H9 (cell line): Measurements from ENCODE around the gene FBXL22. TPM values are rescaled to one million over a fixed set of nuclear protein-coding genes. Genes with fewer than 3 reads are reported as not detected.

ENCODE experiments used
- DNase-seq: peaks from one replicate; pipeline ENCODE4 v3.0.0-alpha.2; 2017
- H2AFZ ChIP-seq: one replicate; pipeline ENCODE4 v1.6.1; 2013; ENCODE audit warnings: mild to moderate bottlenecking, low read length, control low read depth, moderate library complexity
- H2AK5ac ChIP-seq: 2 replicates; pipeline ENCODE4 v1.6.1; 2013; ENCODE audit warnings: low read length, control low read depth, mixed read lengths; ENCODE audit not compliant: insufficient read length
- H2BK120ac ChIP-seq: one replicate; pipeline ENCODE4 v1.6.1; 2013; ENCODE audit warnings: low read depth, mild to moderate bottlenecking, low read length, control low read depth, inconsistent platforms; ENCODE audit not compliant: poor library complexity, severe bottlenecking
- H2BK12ac ChIP-seq: 2 replicates; pipeline ENCODE4 v1.6.1; 2013; ENCODE audit warnings: low read length, control low read depth, mixed read lengths, low read depth; ENCODE audit not compliant: insufficient read length
- H2BK15ac ChIP-seq: 2 replicates; pipeline ENCODE4 v1.6.1; 2013; ENCODE audit warnings: low read depth, low read length, control low read depth
- H2BK20ac ChIP-seq: one replicate; pipeline ENCODE4 v1.6.1; 2013; ENCODE audit warnings: low read depth, mild to moderate bottlenecking, low read length, control low read depth, inconsistent platforms; ENCODE audit not compliant: poor library complexity, severe bottlenecking
- H2BK5ac ChIP-seq: 2 replicates; pipeline ENCODE4 v1.6.1; 2013; ENCODE audit warnings: low read length, control low read depth, mixed read lengths; ENCODE audit not compliant: insufficient read length
- H3K14ac ChIP-seq: 2 replicates; pipeline ENCODE4 v1.6.1; 2013; ENCODE audit warnings: low read length, control low read depth; ENCODE audit not compliant: insufficient read depth
- H3K18ac ChIP-seq: 2 replicates; pipeline ENCODE4 v1.6.1; 2013; ENCODE audit warnings: low read depth, mild to moderate bottlenecking, mixed read lengths, low read length, control low read depth; ENCODE audit not compliant: insufficient read length
- H3K23ac ChIP-seq: 2 replicates; pipeline ENCODE4 v1.6.1; 2013; ENCODE audit warnings: low read length, control low read depth, mixed read lengths, low read depth; ENCODE audit not compliant: insufficient read length
- H3K23me2 ChIP-seq: 2 replicates; pipeline ENCODE4 v1.6.1; 2013; ENCODE audit warnings: low read depth, mild to moderate bottlenecking, mixed read lengths, low read length, control low read depth; ENCODE audit not compliant: insufficient read length, poor library complexity, severe bottlenecking
- H3K27ac ChIP-seq: 2 replicates; pipeline ENCODE4 v1.5.1; 2013; ENCODE audit warnings: low read length, control low read depth, mixed read lengths, low read depth; ENCODE audit not compliant: insufficient read length
- H3K27me3 ChIP-seq: 2 replicates; pipeline ENCODE4 v1.6.1; 2013; ENCODE audit warnings: low read length, control low read depth, inconsistent platforms; ENCODE audit not compliant: insufficient read depth
- H3K4ac ChIP-seq: 2 replicates; pipeline ENCODE4 v1.6.1; 2013; ENCODE audit warnings: low read depth, mild to moderate bottlenecking, control low read depth, inconsistent platforms, low read length, moderate library complexity
- H3K4me1 ChIP-seq: 2 replicates; pipeline ENCODE4 v1.6.1; 2013; ENCODE audit warnings: low read length, control low read depth, inconsistent platforms; ENCODE audit not compliant: insufficient read depth
- H3K4me2 ChIP-seq: 2 replicates; pipeline ENCODE4 v1.6.1; 2013; ENCODE audit warnings: low read length, control low read depth, mixed read lengths; ENCODE audit not compliant: insufficient read length, insufficient read depth
- H3K56ac ChIP-seq: 2 replicates; pipeline ENCODE4 v1.6.1; 2013; ENCODE audit warnings: low read depth, mild to moderate bottlenecking, mixed read lengths, low read length, control low read depth; ENCODE audit not compliant: insufficient read length
- H3K79me1 ChIP-seq: 2 replicates; pipeline ENCODE4 v1.6.1; 2013; ENCODE audit warnings: low read depth, mild to moderate bottlenecking, moderate library complexity, low read length, control low read depth, inconsistent platforms; ENCODE audit not compliant: insufficient read depth, poor library complexity, severe bottlenecking
- H3K79me2 ChIP-seq: 2 replicates; pipeline ENCODE4 v1.6.1; 2013; ENCODE audit warnings: low read length, control low read depth, inconsistent platforms; ENCODE audit not compliant: insufficient read depth
- H3K9ac ChIP-seq: 2 replicates; pipeline ENCODE4 v1.6.1; 2013; ENCODE audit warnings: low read length, control low read depth, mixed read lengths; ENCODE audit not compliant: insufficient read length; ENCODE audit errors: extremely low read depth
- H3K9me3 ChIP-seq: one replicate; pipeline ENCODE4 v1.6.1; 2013; ENCODE audit warnings: low read depth, low read length, inconsistent platforms; ENCODE audit not compliant: control insufficient read depth
- H3T11ph ChIP-seq: one replicate; pipeline ENCODE4 v1.6.1; 2013; ENCODE audit warnings: mild to moderate bottlenecking, low read length, control low read depth, inconsistent platforms
- H4K20me1 ChIP-seq: one replicate; pipeline ENCODE4 v1.6.1; 2013; ENCODE audit not compliant: control insufficient read depth, insufficient read length, insufficient read depth
- H4K5ac ChIP-seq: 2 replicates; pipeline ENCODE4 v1.6.1; 2013; ENCODE audit warnings: low read depth, mild to moderate bottlenecking, mixed read lengths, low read length, control low read depth; ENCODE audit not compliant: insufficient read length
- H4K8ac ChIP-seq: replicated peaks from 2 replicates; pipeline ENCODE4 v1.6.1; 2013; ENCODE audit warnings: low read length, control low read depth, mixed read lengths, low read depth; ENCODE audit not compliant: insufficient read length
- H4K91ac ChIP-seq: 2 replicates; pipeline ENCODE4 v1.6.1; 2013; ENCODE audit warnings: low read depth, mild to moderate bottlenecking, moderate library complexity, mixed read lengths, low read length, control low read depth; ENCODE audit not compliant: insufficient read length
- H3K27ac Mint-ChIP-seq, 3 experiments: 2 replicates in 2 of 3; 3 replicates in 1 of 3; pipeline ENCODE4 v1.8.0; 2020 to 2021; ENCODE audit warnings: mixed read lengths in 3 of 3, mild to moderate bottlenecking in 1 of 3, moderate library complexity in 1 of 3
- H3K27me3 Mint-ChIP-seq: 2 replicates; pipeline ENCODE4 v1.8.0; 2021; ENCODE audit warnings: low read depth, mild to moderate bottlenecking, moderate library complexity, mixed read lengths
- H3K36me3 Mint-ChIP-seq, 3 experiments: 2 replicates in 2 of 3; 3 replicates in 1 of 3; pipeline ENCODE4 v1.8.0; 2020 to 2021; ENCODE audit warnings: low read depth in 3 of 3, mixed read lengths in 3 of 3; ENCODE audit not compliant: insufficient read depth in 1 of 3
- H3K4me1 Mint-ChIP-seq, 2 experiments: 2 replicates each; pipeline ENCODE4 v1.8.0; 2020; ENCODE audit warnings: mixed read lengths in 2 of 2
- H3K4me3 Mint-ChIP-seq, 2 experiments: 2 replicates in 1 of 2; 3 replicates in 1 of 2; pipeline ENCODE4 v1.8.0; 2020 to 2021; ENCODE audit warnings: mild to moderate bottlenecking in 2 of 2, mixed read lengths in 2 of 2, moderate library complexity in 1 of 2
- H3K9me3 Mint-ChIP-seq, 2 experiments: 2 replicates in 1 of 2; 3 replicates in 1 of 2; pipeline ENCODE4 v1.8.0; 2020; ENCODE audit warnings: mild to moderate bottlenecking in 2 of 2, mixed read lengths in 2 of 2, moderate library complexity in 1 of 2
- WGBS: extraction: QIAGEN DNeasy Blood & Tissue Kit; methylation state at CpG from one replicate; pipeline ENCODE4 v1.1.7; 2013; ENCODE audit warnings: missing lambda C conversion rate, low lambda C conversion rate, mixed read lengths; ENCODE audit not compliant: insufficient read length; ENCODE audit errors: extremely low coverage; 5-methylcytosine and 5-hydroxymethylcytosine counted together
- total RNA-seq: library from RNA; stranded (reverse); gene quantifications from 2 replicates; pipeline ENCODE4 v1.2.1, GENCODE V29; 2021
- TF ChIP-seq, protein P1 (sequence below): fragments of 200-600 bp; sonication (generic); conservative IDR thresholded peaks from 3 replicates; pipeline ENCODE4 v1.8.0; 2021; ENCODE audit warnings: antibody characterized with exemption, mild to moderate bottlenecking

Gene FBXL22
- total RNA-seq, 1 experiment from 2014 or later, result 0.52 TPM

DNA sequence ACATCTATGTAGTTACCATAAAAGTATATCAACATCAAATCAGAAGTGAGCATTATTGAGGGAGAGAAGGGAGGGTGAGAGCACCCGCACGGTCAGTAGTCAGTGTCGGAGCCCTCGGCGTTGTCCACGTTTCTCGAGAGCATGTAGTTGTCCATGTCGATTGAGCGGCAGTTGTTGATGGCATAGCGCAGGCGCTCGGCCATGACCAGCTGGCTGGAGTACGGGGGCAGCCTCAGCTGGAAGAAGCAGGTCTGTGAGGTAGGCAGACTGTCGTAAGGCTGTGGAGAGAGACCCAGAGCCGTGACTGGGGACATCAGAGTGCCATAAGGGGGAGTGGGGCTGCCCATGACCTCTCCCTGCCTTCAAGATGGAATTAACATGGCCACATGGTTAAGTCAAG is 11.8 kb downstream of the FBXL22 start:
- Histone ChIP-seq H3K4me1 (no peaks in the 10 kb centered on the region), H3K4me2 (no peak overlapping the region), H4K8ac (no peak overlapping the region), H3K23me2 (no peaks in the 10 kb centered on the region), H2BK5ac (no peak overlapping the region), H3K23ac (no peak overlapping the region), H2BK120ac (no peak overlapping the region), H2AK5ac (no peak overlapping the region), H4K5ac (no peak overlapping the region), H2BK15ac (no peak overlapping the region), H2BK12ac (no peak overlapping the region), H2AFZ (no peak overlapping the region), H2BK20ac (no peak overlapping the region), H3K4ac (no peak overlapping the region), H3K9me3 (no peaks in the 10 kb centered on the region), H3K18ac (no peak overlapping the region), H3T11ph (no peak overlapping the region), H3K79me2 (no peaks in the 10 kb centered on the region), H3K14ac (no peak overlapping the region), H4K91ac (no peak overlapping the region), H3K9ac (no peak overlapping the region), H3K56ac (no peak overlapping the region), H3K79me1 (no peaks in the 10 kb centered on the region), H4K20me1 (no peaks in the 10 kb centered on the region), H3K27me3 (no peaks in the 10 kb centered on the region), H3K27ac (no peak overlapping the region)
- H3K4me1 Mint-ChIP-seq, result peaks cover 5% of the 10 kb centered on the region in 2 experiments
- TF ChIP-seq, protein P1, sequence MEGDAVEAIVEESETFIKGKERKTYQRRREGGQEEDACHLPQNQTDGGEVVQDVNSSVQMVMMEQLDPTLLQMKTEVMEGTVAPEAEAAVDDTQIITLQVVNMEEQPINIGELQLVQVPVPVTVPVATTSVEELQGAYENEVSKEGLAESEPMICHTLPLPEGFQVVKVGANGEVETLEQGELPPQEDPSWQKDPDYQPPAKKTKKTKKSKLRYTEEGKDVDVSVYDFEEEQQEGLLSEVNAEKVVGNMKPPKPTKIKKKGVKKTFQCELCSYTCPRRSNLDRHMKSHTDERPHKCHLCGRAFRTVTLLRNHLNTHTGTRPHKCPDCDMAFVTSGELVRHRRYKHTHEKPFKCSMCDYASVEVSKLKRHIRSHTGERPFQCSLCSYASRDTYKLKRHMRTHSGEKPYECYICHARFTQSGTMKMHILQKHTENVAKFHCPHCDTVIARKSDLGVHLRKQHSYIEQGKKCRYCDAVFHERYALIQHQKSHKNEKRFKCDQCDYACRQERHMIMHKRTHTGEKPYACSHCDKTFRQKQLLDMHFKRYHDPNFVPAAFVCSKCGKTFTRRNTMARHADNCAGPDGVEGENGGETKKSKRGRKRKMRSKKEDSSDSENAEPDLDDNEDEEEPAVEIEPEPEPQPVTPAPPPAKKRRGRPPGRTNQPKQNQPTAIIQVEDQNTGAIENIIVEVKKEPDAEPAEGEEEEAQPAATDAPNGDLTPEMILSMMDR, result no peak
- H3K27me3 Mint-ChIP-seq, result no peaks in the 10 kb centered on the region; the same call in 1 of the 2 replicates
- WGBS, result no CpG with 5 or more reads among the region's 15 CpGs
- DNase-seq, result no peak
- H3K27ac Mint-ChIP-seq, result peak overlapping the region in 1 of 3 experiments; percentile 49; a peak in 1 of 7 replicates
- peaks cover 3 to 37% (median 10%) of the 10 kb centered on the region in 3 experiments; a peak in 6 of 7 replicates for H3K36me3 Mint-ChIP-seq
- no peaks in the 10 kb centered on the region for H3K9me3 Mint-ChIP-seq
- H3K4me3 Mint-ChIP-seq, result no peak overlapping the region
